Gastrocnemius medialis (tissue), 4 donors: ENCODE measurements around the gene MED9.

Experiments used
- CTCF ChIP-seq, 5 experiments: fragments of 450-650 bp in 3 of 5; fragments of 200-600 bp in 2 of 5; sonication (generic) in 2 of 5; IDR thresholded peaks in 4 of 5; conservative IDR thresholded peaks in 1 of 5; 1 replicate in 4 of 5; 2 replicates in 1 of 5; pipeline ENCODE4 v1.5.1; 2016 to 2019; ENCODE audit warnings: antibody characterized with exemption in 5 of 5, mild to moderate bottlenecking in 3 of 5, moderate library complexity in 3 of 5
- POLR2A ChIP-seq, 2 donors: fragments of 450-650 bp; IDR thresholded peaks; one replicate each; pipeline ENCODE4 v1.6.1; 2017; ENCODE audit warnings: antibody characterized with exemption in 2 of 2, mild to moderate bottlenecking in 2 of 2, moderate library complexity in 2 of 2

- TF ChIP-seq CTCF (IDR thresholded peaks at IDR 0.05 in 4 of 5, conservative IDR thresholded peaks at IDR 0.05 in 1 of 5) (no peak), POLR2A (IDR thresholded peaks at IDR 0.05) (no peak)
Observed at GRCh38 chr17:17528696-17529652, 52.2 kb downstream of the MED9 start.
